Dedifferentiated amniotic fluid mesenchymal stem cell (primary cell): ENCODE results near the gene HTT-AS.

Experiments used
- DNase-seq: peaks from one replicate; pipeline ENCODE4 v3.0.0-alpha.2; 2016; ENCODE audit errors: extremely low spot score

Gene HTT-AS

GRCh38 chr4:3087115-3087797 is 12.9 kb upstream of the HTT-AS start:
- no peak for DNase-seq

DNA sequence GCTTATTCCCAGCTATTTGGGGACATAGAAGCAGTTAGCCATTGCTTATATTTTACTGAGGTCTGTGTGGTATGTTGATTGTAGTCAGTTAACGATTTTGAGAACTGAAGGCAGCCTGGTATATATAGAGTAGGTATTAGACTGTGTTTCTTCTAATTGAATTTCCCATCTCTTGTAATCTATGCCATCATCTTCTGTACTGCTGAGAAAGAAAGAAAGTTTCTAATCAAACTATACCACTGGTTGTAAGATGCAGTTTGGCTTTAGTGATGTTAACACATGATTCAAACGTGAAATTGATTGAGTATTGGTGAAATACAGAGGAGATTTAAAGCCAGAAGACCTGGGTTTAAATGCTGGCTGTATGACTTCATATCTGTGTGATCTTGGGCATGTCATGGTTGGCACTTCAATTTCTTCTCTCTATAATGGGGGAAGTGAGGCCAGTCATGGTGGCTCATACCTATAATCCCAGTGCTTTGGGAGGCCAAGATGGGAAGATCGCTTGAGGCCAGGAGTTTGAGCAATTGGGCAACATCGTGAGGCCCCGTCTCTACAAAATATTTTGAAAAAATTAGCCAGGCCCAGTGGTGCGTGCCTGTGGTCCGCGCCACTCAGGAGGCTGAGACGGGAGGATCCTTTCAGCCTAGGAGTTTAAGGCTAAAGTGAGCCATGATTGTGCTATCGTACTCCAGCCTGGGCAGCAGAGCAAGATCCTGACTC is 11.8 kb upstream of the HTT-AS start:
- no peak for DNase-seq

- DNase-seq, result no peak
These were observed 9.4 kb upstream of the HTT-AS start for GRCh38 chr4:3083732-3084131.

DNA sequence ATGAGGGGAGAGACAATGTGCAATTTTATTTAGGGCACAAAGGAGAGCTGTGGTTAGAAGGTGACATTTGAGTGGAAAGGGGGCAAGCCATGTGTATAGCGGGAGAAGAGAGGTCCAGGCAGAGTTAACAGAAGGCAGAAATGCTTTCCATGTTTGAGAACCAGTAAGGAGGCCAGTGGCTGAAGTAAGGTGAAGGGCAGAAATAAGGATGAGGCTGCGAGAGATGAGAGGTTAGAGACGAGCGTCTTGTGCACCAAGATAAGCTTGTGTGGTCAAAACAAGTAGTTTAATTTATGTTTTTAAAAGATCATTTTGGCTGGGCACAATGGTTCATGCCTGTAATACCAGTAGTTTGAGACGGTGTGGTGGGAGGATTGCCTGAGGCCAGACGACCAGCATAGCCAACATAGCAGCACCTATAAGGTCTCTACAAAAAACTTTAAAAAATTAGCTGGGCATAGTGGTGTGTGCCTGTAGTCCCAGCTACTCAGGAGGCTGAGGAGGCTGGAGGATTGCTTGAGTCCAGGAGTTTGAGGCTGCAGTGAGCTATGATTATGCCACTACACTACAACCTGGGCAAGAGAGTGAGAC is 8.7 kb upstream of the HTT-AS start:
- no peak for DNase-seq

- no peak for DNase-seq
These were observed 5.4 kb upstream of the HTT-AS start for GRCh38 chr4:3079694-3080123.

DNA sequence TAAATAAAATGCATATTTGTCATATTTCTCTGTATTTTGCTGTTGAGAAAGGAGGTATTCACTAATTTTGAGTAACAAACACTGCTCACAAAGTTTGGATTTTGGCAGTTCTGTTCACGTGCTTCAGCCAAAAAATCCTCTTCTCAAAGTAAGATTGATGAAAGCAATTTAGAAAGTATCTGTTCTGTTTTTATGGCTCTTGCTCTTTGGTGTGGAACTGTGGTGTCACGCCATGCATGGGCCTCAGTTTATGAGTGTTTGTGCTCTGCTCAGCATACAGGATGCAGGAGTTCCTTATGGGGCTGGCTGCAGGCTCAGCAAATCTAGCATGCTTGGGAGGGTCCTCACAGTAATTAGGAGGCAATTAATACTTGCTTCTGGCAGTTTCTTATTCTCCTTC is 3.5 kb upstream of the HTT-AS start:
- DNase-seq, result no peak

- DNase-seq, result no peak
These were observed 1.3 kb upstream of the HTT-AS start for GRCh38 chr4:3075652-3075981.

DNA sequence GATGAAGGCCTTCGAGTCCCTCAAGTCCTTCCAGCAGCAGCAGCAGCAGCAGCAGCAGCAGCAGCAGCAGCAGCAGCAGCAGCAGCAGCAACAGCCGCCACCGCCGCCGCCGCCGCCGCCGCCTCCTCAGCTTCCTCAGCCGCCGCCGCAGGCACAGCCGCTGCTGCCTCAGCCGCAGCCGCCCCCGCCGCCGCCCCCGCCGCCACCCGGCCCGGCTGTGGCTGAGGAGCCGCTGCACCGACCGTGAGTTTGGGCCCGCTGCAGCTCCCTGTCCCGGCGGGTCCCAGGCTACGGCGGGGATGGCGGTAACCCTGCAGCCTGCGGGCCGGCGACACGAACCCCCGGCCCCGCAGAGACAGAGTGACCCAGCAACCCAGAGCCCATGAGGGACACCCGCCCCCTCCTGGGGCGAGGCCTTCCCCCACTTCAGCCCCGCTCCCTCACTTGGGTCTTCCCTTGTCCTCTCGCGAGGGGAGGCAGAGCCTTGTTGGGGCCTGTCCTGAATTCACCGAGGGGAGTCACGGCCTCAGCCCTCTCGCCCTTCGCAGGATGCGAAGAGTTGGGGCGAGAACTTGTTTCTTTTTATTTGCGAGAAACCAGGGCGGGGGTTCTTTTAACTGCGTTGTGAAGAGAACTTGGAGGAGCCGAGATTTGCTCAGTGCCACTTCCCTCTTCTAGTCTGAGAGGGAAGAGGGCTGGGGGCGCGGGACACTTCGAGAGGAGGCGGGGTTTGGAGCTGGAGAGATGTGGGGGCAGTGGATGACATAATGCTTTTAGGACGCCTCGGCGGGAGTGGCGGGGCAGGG is 711 bp upstream of the HTT-AS start:
- peak; percentile 70 for DNase-seq

DNA sequence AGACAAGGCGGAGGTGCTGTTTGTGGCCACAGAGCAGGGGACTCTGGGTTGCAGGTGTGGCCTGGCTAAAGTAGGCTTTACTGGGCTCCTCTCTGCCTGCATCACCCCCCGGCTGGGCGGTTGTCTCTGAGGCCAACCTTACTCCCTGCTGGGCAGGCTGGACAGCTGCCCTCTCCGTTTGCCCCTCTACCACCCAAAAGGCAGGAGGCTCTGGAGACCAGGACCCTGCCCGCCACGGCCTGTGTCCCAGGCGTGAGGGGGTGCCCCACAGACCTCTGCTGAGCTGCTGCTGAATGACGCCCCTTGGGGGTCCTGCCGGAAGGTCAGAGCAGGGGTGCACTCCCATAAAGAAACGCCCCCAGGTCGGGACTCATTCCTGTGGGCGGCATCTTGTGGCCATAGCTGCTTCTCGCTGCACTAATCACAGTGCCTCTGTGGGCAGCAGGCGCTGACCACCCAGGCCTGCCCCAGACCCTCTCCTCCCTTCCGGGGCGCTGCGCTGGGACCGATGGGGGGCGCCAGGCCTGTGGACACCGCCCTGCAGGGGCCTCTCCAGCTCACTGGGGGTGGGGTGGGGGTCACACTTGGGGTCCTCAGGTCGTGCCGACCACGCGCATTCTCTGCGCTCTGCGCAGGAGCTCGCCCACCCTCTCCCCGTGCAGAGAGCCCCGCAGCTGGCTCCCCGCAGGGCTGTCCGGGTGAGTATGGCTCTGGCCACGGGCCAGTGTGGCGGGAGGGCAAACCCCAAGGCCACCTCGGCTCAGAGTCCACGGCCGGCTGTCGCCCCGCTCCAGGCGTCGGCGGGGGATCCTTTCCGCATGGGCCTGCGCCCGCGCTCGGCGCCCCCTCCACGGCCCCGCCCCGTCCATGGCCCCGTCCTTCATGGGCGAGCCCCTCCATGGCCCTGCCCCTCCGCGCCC is 920 bp downstream of the HTT-AS start:
- no peak for DNase-seq

DNA sequence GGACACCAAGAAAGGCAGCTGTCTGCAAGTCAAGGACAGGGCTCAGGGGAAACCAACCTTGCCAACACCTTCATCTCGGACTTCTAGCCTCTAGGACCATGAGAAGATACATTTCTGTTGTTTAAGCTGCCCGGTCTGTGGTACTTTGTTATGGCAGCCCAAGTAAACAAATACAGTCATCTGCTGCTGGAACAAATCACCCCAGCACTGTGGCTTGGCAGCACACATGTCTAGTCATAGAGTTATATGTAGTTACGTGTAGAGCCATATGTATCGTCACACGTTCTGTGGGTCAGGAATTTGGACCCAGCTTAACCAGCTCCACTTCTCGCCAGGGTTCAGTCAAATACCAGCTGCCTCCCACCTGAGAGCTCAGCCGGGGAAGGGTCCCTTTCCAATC is 2.5 kb downstream of the HTT-AS start:
- no peak for DNase-seq

- DNase-seq, result no peak
These were observed 3.4 kb downstream of the HTT-AS start for GRCh38 chr4:3070709-3071500.

DNA sequence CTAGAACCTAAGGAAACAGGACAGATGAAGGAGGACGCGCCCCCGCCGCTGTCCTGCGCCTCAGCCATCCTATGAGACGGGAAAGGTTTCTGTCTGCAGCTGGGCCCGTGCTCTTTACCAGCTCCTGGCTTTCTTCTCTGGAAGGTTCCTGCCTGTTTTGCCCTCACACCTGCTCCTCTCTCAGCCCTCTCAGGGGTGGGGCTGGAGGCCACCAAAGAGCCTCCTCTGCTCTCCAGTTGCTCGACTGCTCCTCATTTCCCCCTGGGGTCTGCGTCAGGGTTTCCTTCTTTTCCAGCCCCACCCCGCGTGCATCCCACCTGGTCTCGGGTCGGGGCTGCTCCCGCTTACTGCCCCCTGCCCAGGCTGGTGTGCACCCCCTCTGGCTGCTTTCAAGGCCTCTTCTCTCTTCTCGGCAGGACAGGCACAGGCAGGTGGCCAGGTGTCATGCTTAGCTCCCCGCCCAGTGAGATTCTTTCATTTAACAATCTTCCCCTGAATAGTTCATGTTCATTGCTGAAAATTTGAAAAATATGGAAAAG is 4.6 kb downstream of the HTT-AS start:
- DNase-seq, result no peak

GRCh38 chr4:3067473-3068001 is 6.8 kb downstream of the HTT-AS start:
- no peak for DNase-seq

DNA sequence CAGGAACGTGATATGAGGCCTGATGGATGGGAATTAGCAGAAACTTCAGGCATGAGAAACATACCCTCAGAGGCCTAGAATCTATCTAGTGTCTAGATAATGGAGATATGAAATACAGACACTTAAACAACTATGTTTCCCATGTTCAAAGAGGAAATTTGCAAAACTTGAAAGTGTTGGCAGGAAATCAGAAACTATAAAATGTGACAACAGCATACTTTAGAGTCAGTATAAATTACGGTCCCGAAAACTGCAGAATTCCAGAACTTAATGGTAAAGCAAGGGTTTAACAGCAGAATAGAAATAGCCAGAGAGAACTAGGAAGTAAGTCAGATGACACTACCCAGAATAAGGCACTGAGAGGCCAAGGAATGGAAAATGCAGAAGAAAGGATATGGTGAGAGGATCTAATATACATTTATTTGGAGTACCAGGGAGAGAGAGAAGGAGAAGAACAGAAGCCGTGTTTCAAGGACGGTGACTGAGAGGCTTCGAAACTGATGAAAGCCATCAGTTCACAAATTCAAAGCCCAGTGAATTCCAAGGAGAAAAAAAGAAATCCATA is 7.4 kb downstream of the HTT-AS start:
- no peak for DNase-seq

DNA sequence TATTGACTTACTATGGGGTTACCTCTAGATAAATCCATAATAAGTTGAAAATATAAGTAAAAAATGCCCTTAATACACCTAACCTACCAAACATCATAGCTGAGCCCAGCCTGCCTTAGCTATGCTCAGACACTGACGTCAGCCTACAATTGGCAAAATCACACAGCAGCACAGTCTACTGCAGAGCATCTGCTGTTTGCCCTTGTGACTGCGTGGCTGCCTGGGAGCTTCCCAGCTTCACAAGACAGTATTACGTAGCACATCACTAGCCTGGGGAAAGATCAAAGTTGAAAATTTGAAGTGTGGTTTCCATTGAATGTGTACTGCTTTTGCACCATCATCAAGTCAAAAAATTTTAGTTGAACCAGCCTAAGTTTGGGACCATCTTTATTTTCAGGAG is 8.8 kb downstream of the HTT-AS start:
- DNase-seq, result no peak

- no peak for DNase-seq
These were observed 11.9 kb downstream of the HTT-AS start for GRCh38 chr4:3062471-3062870.

DNA sequence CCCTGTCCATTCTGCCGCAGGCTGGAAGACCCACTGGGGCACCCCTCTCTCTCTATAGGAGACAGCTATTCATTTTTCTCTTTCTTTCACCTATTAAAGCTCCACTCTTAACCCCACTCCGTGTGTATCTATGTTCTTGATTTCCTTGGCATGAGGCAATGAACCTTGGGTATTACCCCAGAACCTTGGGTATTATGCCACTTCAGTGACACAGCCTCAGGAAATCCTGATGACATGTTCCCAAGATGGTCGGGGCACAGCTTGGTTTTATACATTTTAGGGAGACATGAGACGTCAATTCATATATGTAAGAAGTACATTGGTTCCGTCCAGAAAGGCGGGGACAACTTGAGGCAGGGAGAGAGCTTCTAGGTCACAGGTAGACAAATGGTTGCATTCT is 13.4 kb downstream of the HTT-AS start:
- no peak for DNase-seq

DNA sequence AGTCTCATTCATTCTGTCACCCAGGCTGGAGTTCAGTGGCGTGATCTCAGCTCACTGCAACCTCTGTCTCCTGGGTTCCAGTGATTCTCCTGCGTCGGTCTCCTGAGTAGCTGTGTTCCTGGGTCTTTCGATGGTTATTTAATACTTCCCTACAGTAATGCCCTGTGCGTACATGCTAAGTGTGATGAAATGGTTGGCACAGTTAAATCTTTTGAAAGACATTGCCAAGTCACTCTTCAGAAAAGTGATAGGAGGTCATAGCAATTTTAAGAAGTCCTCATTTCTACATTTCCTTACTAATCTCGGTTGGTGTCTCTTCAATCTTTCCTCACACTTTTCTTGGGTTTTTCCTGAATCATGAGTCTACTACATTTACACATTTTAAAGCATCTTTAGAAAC is 14.4 kb downstream of the HTT-AS start:
- no peak for DNase-seq

GRCh38 chr4:3054169-3054759 is 20.1 kb downstream of the HTT-AS start:
- DNase-seq, result no peak
